ENCODE measurements around the gene TRIM63. TPM values are rescaled to one million over a fixed set of nuclear protein-coding genes. Genes with fewer than 3 reads are reported as not detected.

Gene TRIM63
- total and polyA plus RNA-seq, 2 of the 13 experiments (the other 11 are each of a cell fraction or from before 2014, with no cell fraction given) = not detected

GRCh38 chr1:26029864-26030481, 37.5 kb downstream of the TRIM63 start:
- Histone ChIP-seq H3K36me3 (replicated peaks in 1 of 2; ENCODE audit: control insufficient read depth in 1 of 2, insufficient read depth in 2 of 2, low read length in 2 of 2) (no peaks in the 10 kb centered on the region), H2AFZ (ENCODE audit: low read length) (no peak overlapping the region), H3K4me3 (replicated peaks in 1 of 3; ENCODE audit: insufficient read depth in 1 of 3, low read depth in 2 of 3, low read length in 3 of 3) (no peak overlapping the region), H3K27ac (ENCODE audit: extremely low read length, insufficient read depth, low read length) (no peak overlapping the region), H3K9ac (ENCODE audit: insufficient read depth, low read depth, low read length) (no peak overlapping the region), H3K9me3 (ENCODE audit: low read length) (no peaks in the 10 kb centered on the region), H3K79me2 (ENCODE audit: insufficient read depth, low read length) (no peaks in the 10 kb centered on the region), H3K4me1 (ENCODE audit: insufficient read depth, low read length) (peaks cover 63% of the 10 kb centered on the region), H3K27me3 (ENCODE audit: control insufficient read depth in 1 of 2, insufficient read depth in 2 of 2, low read length in 2 of 2) (peaks cover 0 to 18% of the 10 kb centered on the region in 2 experiments; a peak in 4 of 5 replicates), H3K4me2 (ENCODE audit: low read depth, low read length) (peak overlapping the region; percentile 73), H4K20me1 (ENCODE audit: insufficient read depth, low read length) (no peaks in the 10 kb centered on the region)
- intact Hi-C loops (cut with micrococcal nuclease; ENCODE audit: unreplicated experiment) (no loop called here), in situ Hi-C loops (cut with HindIII; ENCODE audit: extremely low pct_ligation_motif_present, low pct_unique_long_range_greater_than_20kb) (no loop called here)
- DNase-seq (ENCODE audit: low spot score) = no peak
- no TSS peak for BruUV-seq (replicated peaks)
- ChIA-PET POLR2A (no interaction called here), CTCF (ENCODE audit: low intra/inter-chr PET ratio, low total read pairs) (no interaction called here)
- TF ChIP-seq CTCF (CRISPR knock-in tag; IDR thresholded peaks at IDR 0.05) (peak; percentile 46), FLYWCH1 (CRISPR knock-in tag; IDR thresholded peaks at IDR 0.05) (no peak), ZBTB33 (CRISPR knock-in tag; IDR thresholded peaks at IDR 0.05) (peak; percentile 47; the same call in 1 of the 2 replicates), STAG1 (CRISPR knock-in tag; IDR thresholded peaks at IDR 0.05) (peak; percentile 44), ATF3 (CRISPR knock-in tag; IDR thresholded peaks at IDR 0.05) (no peak), ZNF629 (CRISPR knock-in tag; conservative IDR thresholded peaks at IDR 0.05) (peak; percentile 71)
- 60% methylated on average over 7 of the region's 7 CpGs for WGBS (ENCODE audit: low lambda C conversion rate)
- no peak for FAIRE-seq
- ATAC-seq = no peak
